Right lobe of liver (tissue), 6 donors: ENCODE data around the gene CBX7. TPM values are rescaled to one million over a fixed set of nuclear protein-coding genes. Genes with fewer than 3 reads are reported as not detected.

Experiments
- ATAC-seq, 4 donors: fragments of 200-7000 bp; cut with Tn5 transposase; one replicate each; pipeline ENCODE4 v1.9.1; 2020; ENCODE audit warnings: mild to moderate bottlenecking in 4 of 4, moderate library complexity in 4 of 4
- DNase-seq, 3 donors: peaks; one replicate each; pipeline ENCODE4 v3.0.0-alpha.2; 2020
- H3K27ac ChIP-seq, 3 donors: fragments of 200-600 bp; one replicate each; pipeline ENCODE4 v1.8.0; 2022
- H3K27me3 ChIP-seq, 2 donors: fragments of 200-600 bp; one replicate each; pipeline ENCODE4 v1.8.0; 2022
- H3K36me3 ChIP-seq, 4 donors: fragments of 200-600 bp; sonication (generic) in 1 of 4; one replicate each; pipeline versions ENCODE4 v1.5.1 to v1.8.0; 2017 to 2022; ENCODE audit warnings: control low read depth in 1 of 4
- H3K4me1 ChIP-seq, 4 donors: fragments of 200-600 bp; sonication (generic) in 1 of 4; one replicate each; pipeline versions ENCODE4 v1.5.1 to v1.8.0; 2017 to 2022; ENCODE audit warnings: control low read depth in 1 of 4
- H3K4me3 ChIP-seq, 3 donors: fragments of 200-600 bp; one replicate each; pipeline ENCODE4 v1.8.0; 2022
- H3K9me3 ChIP-seq, 4 donors: fragments of 200-600 bp; sonication (generic) in 1 of 4; one replicate each; pipeline versions ENCODE4 v1.5.1 to v1.8.0; 2017 to 2022; ENCODE audit warnings: control low read depth in 1 of 4
- POLR2A ChIP-seq: fragments of 450-650 bp; IDR thresholded peaks from one replicate; pipeline ENCODE4 v1.6.1; 2017; ENCODE audit warnings: antibody characterized with exemption, mild to moderate bottlenecking
- WGBS: methylation state at CpG from one replicate; pipeline ENCODE4 v1.1.6; 2018; ENCODE audit warnings: low coverage, low lambda C conversion rate; ENCODE audit not compliant: insufficient coverage; ENCODE audit errors: missing lambda C conversion rate; 5-methylcytosine and 5-hydroxymethylcytosine counted together
- intact Hi-C, 2 donors: fragments of 100-400 bp; cut with DNase I; formaldehyde crosslinking; loops; one replicate each; pipeline versions ENCODE4 v1.11.2 to v1.14.1; 2022
- total RNA-seq, 6 experiments: library from RNA; depleted of rRNA in 2 of 6; stranded (reverse); fragments of >200 nt in 2 of 6; fragmentation: NEBNext Ultra II Directional in 3 of 6; extraction: Animal tissue kit (Norgen Biotek cat#: 25700) in 3 of 6; gene quantifications; one replicate each; pipeline versions ENCODE4 v1.1.0 to v1.2.4, GENCODE V29; 2016 to 2023
- TF ChIP-seq, protein P1 (sequence below), 4 donors: fragments of 200-600 bp in 3 of 4; fragments of 450-650 bp in 1 of 4; IDR thresholded peaks; one replicate each; pipeline versions ENCODE4 v1.5.1 to v1.8.0; 2016 to 2022; ENCODE audit warnings: antibody characterized with exemption in 4 of 4, mild to moderate bottlenecking in 2 of 4
- donor health status: DM: no; HTN: yes; CAD: no.
- donor health status: DM: no; HTN: no; CAD: no.
- donor health status: DM: no; HTN: no; CAD: no.
- donor health status: DM: no; HTN: yes; CAD: no.
- donor health status: DM: no; HTN: yes; CAD: no.

The CBX7 gene
- total RNA-seq, 6 experiments from 2014 or later = 8.0 to 14.5 (median 12.9) TPM

DNA sequence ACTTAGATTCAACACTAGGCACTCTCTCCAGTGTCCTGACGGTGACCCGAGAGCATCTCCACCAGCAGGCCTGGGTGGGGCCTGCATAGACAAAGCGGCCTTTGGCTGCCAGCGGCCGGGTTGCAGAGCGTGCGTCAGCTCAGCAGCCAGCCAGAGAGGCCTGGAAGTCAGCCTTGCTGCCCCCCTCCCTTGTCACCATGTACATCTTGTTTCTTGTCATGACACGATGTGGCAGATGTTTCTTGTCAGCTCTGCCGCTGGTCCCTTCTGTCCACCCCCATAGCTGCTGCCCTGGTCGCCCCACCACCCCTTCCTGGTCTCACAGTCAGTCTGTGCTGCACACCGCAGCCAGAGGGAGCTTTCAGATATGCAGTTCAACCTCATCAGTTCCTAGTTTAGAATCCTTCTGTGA lies 33.1 kb upstream of the CBX7 start:
- Histone ChIP-seq H3K27ac (peak overlapping the region in 2 of 3 donors; percentile 21 to 29), H3K27me3 (no peaks in the 10 kb centered on the region), H3K4me1 (no peaks in the 10 kb centered on the region), H3K36me3 (no peaks in the 10 kb centered on the region), H3K9me3 (no peaks in the 10 kb centered on the region), H3K4me3 (no peak overlapping the region)
- no peak for DNase-seq
- TF ChIP-seq, protein P1, sequence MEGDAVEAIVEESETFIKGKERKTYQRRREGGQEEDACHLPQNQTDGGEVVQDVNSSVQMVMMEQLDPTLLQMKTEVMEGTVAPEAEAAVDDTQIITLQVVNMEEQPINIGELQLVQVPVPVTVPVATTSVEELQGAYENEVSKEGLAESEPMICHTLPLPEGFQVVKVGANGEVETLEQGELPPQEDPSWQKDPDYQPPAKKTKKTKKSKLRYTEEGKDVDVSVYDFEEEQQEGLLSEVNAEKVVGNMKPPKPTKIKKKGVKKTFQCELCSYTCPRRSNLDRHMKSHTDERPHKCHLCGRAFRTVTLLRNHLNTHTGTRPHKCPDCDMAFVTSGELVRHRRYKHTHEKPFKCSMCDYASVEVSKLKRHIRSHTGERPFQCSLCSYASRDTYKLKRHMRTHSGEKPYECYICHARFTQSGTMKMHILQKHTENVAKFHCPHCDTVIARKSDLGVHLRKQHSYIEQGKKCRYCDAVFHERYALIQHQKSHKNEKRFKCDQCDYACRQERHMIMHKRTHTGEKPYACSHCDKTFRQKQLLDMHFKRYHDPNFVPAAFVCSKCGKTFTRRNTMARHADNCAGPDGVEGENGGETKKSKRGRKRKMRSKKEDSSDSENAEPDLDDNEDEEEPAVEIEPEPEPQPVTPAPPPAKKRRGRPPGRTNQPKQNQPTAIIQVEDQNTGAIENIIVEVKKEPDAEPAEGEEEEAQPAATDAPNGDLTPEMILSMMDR (IDR thresholded peaks at IDR 0.05) = peak in 1 of 4 donors; percentile 6
- TF ChIP-seq POLR2A = no peak
- peak; percentile 17 to 60 (median 46) for ATAC-seq
- 68% methylated on average over 4 of the region's 11 CpGs for WGBS
- intact Hi-C loops = no loop called here

DNA sequence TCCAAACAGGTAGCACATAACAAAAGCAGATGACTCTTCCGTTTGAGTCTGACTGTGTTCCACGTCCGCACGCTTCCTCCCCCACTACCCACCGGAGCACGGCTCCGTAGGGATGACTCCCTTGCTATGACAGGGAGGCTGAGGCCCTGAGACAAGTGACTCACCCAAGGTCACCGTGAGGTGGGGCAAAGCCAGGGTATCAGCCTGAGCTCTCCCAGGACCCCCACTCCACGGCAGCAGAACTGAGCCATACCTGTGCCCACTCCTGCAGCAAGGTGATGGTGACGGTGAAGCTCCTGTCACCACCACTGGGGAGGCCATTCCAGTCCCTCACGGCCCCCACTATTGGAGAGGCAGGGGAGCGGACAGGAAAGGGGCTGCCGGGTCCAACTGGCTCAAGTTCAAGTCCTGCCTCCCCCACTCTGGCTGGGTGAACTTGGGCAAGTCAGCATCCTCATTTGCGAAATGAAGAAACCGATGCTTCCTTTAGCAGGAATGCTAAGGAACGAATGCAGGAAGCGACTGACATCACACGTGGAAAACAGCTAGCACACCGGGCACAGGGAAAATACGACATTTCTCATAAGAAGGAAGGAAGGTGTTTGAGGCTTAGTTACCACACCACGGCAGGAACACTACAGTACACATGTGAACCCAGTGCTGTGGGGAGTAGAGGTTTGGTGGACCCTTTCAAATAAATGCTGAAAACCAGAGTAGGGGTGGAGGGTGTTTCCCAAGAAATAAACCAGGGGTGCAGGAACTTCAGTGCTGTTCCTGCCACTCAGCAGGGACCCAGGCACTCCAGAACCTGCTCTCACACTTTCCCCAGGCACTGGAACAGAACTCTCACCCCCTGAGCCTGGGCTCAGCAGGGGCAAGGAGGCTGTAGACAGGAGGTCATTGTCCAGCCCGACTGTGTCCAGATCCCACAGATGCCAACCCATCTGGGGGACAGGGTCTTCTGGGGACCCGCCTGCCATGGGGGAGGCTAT lies 32.4 kb upstream of the CBX7 start:
- DNase-seq (no peak), ATAC-seq (peak in 2 of 4 donors; percentile 7 to 43)
- TF ChIP-seq, protein P1 (IDR thresholded peaks at IDR 0.05) = no peak
- no peak for TF ChIP-seq POLR2A
- Histone ChIP-seq H3K27me3 (no peaks in the 10 kb centered on the region), H3K27ac (peak overlapping the region; percentile 21 to 37 (median 29)), H3K9me3 (no peaks in the 10 kb centered on the region), H3K36me3 (no peaks in the 10 kb centered on the region), H3K4me1 (no peaks in the 10 kb centered on the region), H3K4me3 (no peak overlapping the region)
- 50% methylated on average over 12 of the region's 23 CpGs for WGBS
- intact Hi-C loops = no loop called here

DNA sequence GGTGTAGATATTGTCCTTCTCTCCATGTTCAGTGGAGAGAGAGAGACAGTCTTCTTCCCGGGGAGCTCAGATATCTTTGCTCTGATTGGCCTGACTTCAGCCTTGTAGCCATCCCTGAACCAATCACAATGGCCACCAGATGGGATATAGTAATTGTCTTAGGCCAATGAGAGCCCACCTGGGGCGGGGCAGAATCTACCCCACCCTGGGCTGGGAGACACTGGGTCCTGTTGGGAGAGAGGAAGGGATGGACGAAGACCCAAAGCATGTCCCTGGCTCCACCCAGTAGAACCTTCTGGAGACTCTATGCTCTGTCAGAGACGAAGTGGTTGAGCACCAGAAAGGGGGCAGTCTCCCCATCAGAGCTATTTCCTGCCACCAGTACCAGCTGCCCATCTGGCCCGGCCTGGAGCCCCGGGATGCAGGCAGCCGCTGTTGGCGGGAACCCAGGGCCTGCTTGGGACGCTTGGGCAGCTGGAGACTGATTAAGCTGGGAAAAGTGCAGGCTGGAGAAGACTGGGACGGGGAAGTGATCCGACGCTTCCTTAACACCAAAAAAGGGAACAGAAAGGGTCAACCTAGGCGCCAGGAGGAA lies 31.6 kb upstream of the CBX7 start:
- intact Hi-C loops = no loop called here
- TF ChIP-seq, protein P1 (IDR thresholded peaks at IDR 0.05) = no peak
- TF ChIP-seq POLR2A = no peak
- peak overlapping the region; percentile 13 to 37 (median 21) for H3K27ac ChIP-seq
- H3K4me3 ChIP-seq = no peak overlapping the region
- H3K4me1 ChIP-seq = no peaks in the 10 kb centered on the region
- no peaks in the 10 kb centered on the region for H3K36me3 ChIP-seq
- peak; percentile 25 to 43 (median 37) for ATAC-seq
- no peak for DNase-seq
- H3K9me3 ChIP-seq = no peaks in the 10 kb centered on the region
- WGBS = 59% methylated on average over 12 of the region's 13 CpGs
- H3K27me3 ChIP-seq = no peaks in the 10 kb centered on the region

DNA sequence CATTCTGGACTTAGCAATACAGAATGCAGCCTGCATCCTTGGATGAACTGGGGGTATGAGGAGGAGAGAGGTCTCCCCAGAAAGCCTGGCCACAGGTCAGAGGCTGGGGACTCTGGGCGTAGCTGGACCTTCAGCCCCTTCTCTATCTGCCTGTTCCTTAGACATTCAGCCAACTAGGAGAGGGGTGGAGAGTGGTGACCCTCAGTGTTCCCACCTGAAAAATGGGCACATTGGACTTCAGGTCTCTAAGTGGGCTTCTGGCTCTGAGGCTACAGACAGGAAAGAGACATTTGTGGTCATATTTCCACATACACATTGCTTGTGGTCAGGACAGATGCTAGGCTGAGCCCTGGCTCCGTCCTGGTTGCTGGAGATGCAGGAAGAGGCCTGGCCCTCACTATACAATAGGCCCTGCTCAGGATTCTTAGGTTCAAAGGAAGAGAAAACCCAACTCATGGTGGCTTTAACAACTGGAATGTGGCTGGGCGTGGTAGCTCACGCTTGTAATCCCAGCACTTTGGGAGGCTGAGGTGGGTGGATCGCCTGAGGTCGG lies 30.1 kb upstream of the CBX7 start:
- TF ChIP-seq POLR2A = no peak
- TF ChIP-seq, protein P1 (IDR thresholded peaks at IDR 0.05) = no peak
- DNase-seq = peak in 1 of 3 donors; percentile 22
- intact Hi-C loops = no loop called here
- WGBS = no CpG with 5 or more reads among the region's 6 CpGs
- Histone ChIP-seq H3K9me3 (no peaks in the 10 kb centered on the region), H3K27me3 (no peaks in the 10 kb centered on the region), H3K27ac (no peak overlapping the region), H3K4me3 (no peak overlapping the region), H3K36me3 (no peaks in the 10 kb centered on the region), H3K4me1 (no peaks in the 10 kb centered on the region)
- no peak for ATAC-seq
